A673 (cell line): Measurements from ENCODE around the gene SRRM3.
"Not testable (repeated sequence)": the region's sequence is repeated elsewhere in the genome, so short reads cannot be mapped to it uniquely, and the experiment has no call there.

Experiments
- EZH2 ChIP-seq: fragments of 200-600 bp; sonication (generic); IDR thresholded peaks from 2 replicates; pipeline ENCODE4 v1.6.1; 2017; ENCODE audit warnings: borderline replicate concordance, low read depth, mild to moderate bottlenecking, mixed read lengths, antibody characterized with exemption, low read length; ENCODE audit not compliant: poor library complexity, severe bottlenecking
- TF ChIP-seq, protein P1 (sequence below): fragments of 300-800, 200-600 bp; sonication (generic); conservative IDR thresholded peaks from 2 replicates; pipeline ENCODE4 v1.5.1; 2017; ENCODE audit warnings: low read depth, mild to moderate bottlenecking, antibody characterized with exemption, low read length, moderate library complexity, mixed read lengths

DNA sequence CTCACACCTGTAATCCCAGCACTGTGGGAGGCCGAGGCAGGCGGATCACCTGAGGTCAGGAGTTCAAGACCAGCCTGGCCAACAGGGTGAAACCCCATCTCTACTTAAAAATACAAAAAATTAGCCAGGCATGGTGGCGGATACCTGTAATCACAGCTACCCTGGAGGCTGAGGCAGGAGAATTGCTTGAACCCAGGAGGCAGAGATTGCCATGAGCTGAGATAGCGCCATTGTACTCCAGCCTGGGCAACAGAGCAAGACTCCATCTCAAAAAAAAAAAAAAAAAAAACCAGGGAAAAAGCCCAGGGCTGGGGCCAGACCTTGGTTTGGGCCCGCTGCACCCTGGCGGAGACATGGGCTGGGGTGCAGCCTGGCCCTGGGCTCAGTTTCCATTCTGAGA, 110.1 kb downstream of the SRRM3 start:
- TF ChIP-seq, protein P1, sequence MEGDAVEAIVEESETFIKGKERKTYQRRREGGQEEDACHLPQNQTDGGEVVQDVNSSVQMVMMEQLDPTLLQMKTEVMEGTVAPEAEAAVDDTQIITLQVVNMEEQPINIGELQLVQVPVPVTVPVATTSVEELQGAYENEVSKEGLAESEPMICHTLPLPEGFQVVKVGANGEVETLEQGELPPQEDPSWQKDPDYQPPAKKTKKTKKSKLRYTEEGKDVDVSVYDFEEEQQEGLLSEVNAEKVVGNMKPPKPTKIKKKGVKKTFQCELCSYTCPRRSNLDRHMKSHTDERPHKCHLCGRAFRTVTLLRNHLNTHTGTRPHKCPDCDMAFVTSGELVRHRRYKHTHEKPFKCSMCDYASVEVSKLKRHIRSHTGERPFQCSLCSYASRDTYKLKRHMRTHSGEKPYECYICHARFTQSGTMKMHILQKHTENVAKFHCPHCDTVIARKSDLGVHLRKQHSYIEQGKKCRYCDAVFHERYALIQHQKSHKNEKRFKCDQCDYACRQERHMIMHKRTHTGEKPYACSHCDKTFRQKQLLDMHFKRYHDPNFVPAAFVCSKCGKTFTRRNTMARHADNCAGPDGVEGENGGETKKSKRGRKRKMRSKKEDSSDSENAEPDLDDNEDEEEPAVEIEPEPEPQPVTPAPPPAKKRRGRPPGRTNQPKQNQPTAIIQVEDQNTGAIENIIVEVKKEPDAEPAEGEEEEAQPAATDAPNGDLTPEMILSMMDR = not testable (repeated sequence)
- TF ChIP-seq EZH2 = not testable (repeated sequence)
